OCI-LY1 (cell line): ENCODE data around the gene RDH14.

Experiments
- H2AFZ ChIP-seq: fragments of 200-600 bp; sonication (generic), shearing (Covaris generic); 2 replicates; pipeline ENCODE4 v1.6.0; 2014; ENCODE audit warnings: antibody characterized with exemption, mild to moderate bottlenecking, low read length
- H3F3A ChIP-seq: fragments of 200-600 bp; sonication (generic), shearing (Covaris generic); 2 replicates; pipeline ENCODE4 v1.6.0; 2014; ENCODE audit warnings: mild to moderate bottlenecking, antibody characterized with exemption, low read length, moderate library complexity; ENCODE audit not compliant: insufficient read depth
- H3K27ac ChIP-seq: fragments of 200-600 bp; sonication (generic); 2 replicates; pipeline ENCODE4 v1.5.1; 2014; ENCODE audit warnings: low read length, mixed run types, mild to moderate bottlenecking, low read depth; ENCODE audit not compliant: poor library complexity, severe bottlenecking
- H3K27me3 ChIP-seq: fragments of 200-600 bp; sonication (generic); 2 replicates; pipeline ENCODE4 v1.6.0; 2014; ENCODE audit warnings: antibody characterized with exemption, mild to moderate bottlenecking, low read length, moderate library complexity; ENCODE audit not compliant: insufficient read depth
- H3K36me3 ChIP-seq: fragments of 200-600 bp; sonication (generic); 2 replicates; pipeline ENCODE4 v1.6.1; 2014; ENCODE audit warnings: mild to moderate bottlenecking, antibody characterized with exemption, low read length, moderate library complexity, mixed read lengths; ENCODE audit not compliant: insufficient read depth
- H3K4me1 ChIP-seq: fragments of 200-600 bp; sonication (generic); 2 replicates; pipeline ENCODE4 v1.5.1; 2014; ENCODE audit warnings: mild to moderate bottlenecking, low read length, moderate library complexity; ENCODE audit not compliant: insufficient read depth, severe bottlenecking
- H3K4me2 ChIP-seq: fragments of 200-600 bp; sonication (generic), shearing (Covaris generic); 2 replicates; pipeline ENCODE4 v1.6.1; 2014; ENCODE audit warnings: low read length
- H3K4me3 ChIP-seq: fragments of 200-600 bp; sonication (generic); 2 replicates; pipeline ENCODE4 v1.5.1; 2014; ENCODE audit warnings: low read length, low read depth, mild to moderate bottlenecking, mixed read lengths; ENCODE audit not compliant: poor library complexity, severe bottlenecking
- H3K79me2 ChIP-seq: fragments of 200-600 bp; shearing (Covaris generic); 2 replicates; pipeline ENCODE4 v1.6.1; 2016; ENCODE audit warnings: mixed run types, low read length, mixed read lengths; ENCODE audit not compliant: insufficient read depth
- H3K9ac ChIP-seq: fragments of 200-600 bp; sonication (generic), shearing (Covaris generic); 2 replicates; pipeline ENCODE4 v1.6.1; 2014; ENCODE audit warnings: mild to moderate bottlenecking, low read length, mixed read lengths
- H3K9me2 ChIP-seq: fragments of 200-600 bp; sonication (generic), shearing (Covaris generic); 2 replicates; pipeline ENCODE4 v1.6.1; 2014; ENCODE audit warnings: low read depth, mild to moderate bottlenecking, low read length, mixed read lengths
- H3K9me3 ChIP-seq: fragments of 200-600 bp; shearing (Covaris generic); 2 replicates; pipeline ENCODE4 v1.6.1; 2014; ENCODE audit warnings: low read length, mixed read lengths
- H4K20me1 ChIP-seq: fragments of 200-600 bp; sonication (generic), shearing (Covaris generic); 2 replicates; pipeline ENCODE4 v1.6.0; 2016; ENCODE audit warnings: mild to moderate bottlenecking, low read length; ENCODE audit not compliant: insufficient read depth
- CTCF ChIP-seq: fragments of 200-600 bp; sonication (generic), shearing (Covaris generic); IDR thresholded peaks from 2 replicates; pipeline ENCODE4 v1.5.1; 2017; ENCODE audit warnings: mild to moderate bottlenecking, antibody characterized with exemption, low read length, moderate library complexity, mixed read lengths
- EZH2 ChIP-seq: fragments of 200-600 bp; sonication (generic), shearing (Covaris generic); IDR thresholded peaks from 2 replicates; pipeline ENCODE4 v1.8.0; 2017; ENCODE audit warnings: borderline replicate concordance, mixed run types, mild to moderate bottlenecking, antibody characterized with exemption, low read length, moderate library complexity, mixed read lengths

The RDH14 gene

GRCh38 chr2:18583905-18584607 is 23.6 kb upstream of the RDH14 start:
- H3K27me3 ChIP-seq, result no peaks in the 10 kb centered on the region
- H3K36me3 ChIP-seq, result no peaks in the 10 kb centered on the region
- H3K4me1 ChIP-seq, result no peaks in the 10 kb centered on the region
- no peak overlapping the region for H2AFZ ChIP-seq
- H3K27ac ChIP-seq, result no peak overlapping the region
- H4K20me1 ChIP-seq, result no peaks in the 10 kb centered on the region
- no peaks in the 10 kb centered on the region for H3K9me2 ChIP-seq
- no peak overlapping the region for H3K4me3 ChIP-seq
- H3K9me3 ChIP-seq, result no peaks in the 10 kb centered on the region
- TF ChIP-seq CTCF, result no peak
- no peaks in the 10 kb centered on the region for H3K79me2 ChIP-seq
- H3F3A ChIP-seq, result no peaks in the 10 kb centered on the region
- no peak overlapping the region for H3K9ac ChIP-seq
- H3K4me2 ChIP-seq, result no peak overlapping the region

- no peaks in the 10 kb centered on the region; the same call in 1 of the 2 replicates for H3K9me3 ChIP-seq
- no peak overlapping the region for H3K4me3 ChIP-seq
- H3F3A ChIP-seq, result no peaks in the 10 kb centered on the region
- no peaks in the 10 kb centered on the region for H4K20me1 ChIP-seq
- H3K4me2 ChIP-seq, result no peak overlapping the region
- no peak overlapping the region for H3K27ac ChIP-seq
- H3K27me3 ChIP-seq, result no peaks in the 10 kb centered on the region
- no peaks in the 10 kb centered on the region for H3K79me2 ChIP-seq
- H3K9ac ChIP-seq, result no peak overlapping the region
- H2AFZ ChIP-seq, result no peak overlapping the region
- no peak for TF ChIP-seq CTCF
- TF ChIP-seq EZH2, result no peak
- H3K36me3 ChIP-seq, result no peaks in the 10 kb centered on the region
- H3K4me1 ChIP-seq, result no peaks in the 10 kb centered on the region
- no peaks in the 10 kb centered on the region for H3K9me2 ChIP-seq
Measured at GRCh38 chr2:18580606-18581005, 20.2 kb upstream of the RDH14 start.

GRCh38 chr2:18578033-18578432 is 17.6 kb upstream of the RDH14 start:
- Histone ChIP-seq H3K9ac (no peak overlapping the region), H3K27ac (no peak overlapping the region), H3K4me3 (no peak overlapping the region), H3K9me2 (no peaks in the 10 kb centered on the region), H3K4me2 (no peak overlapping the region), H3K36me3 (no peaks in the 10 kb centered on the region), H3F3A (no peaks in the 10 kb centered on the region), H4K20me1 (no peaks in the 10 kb centered on the region), H2AFZ (no peak overlapping the region), H3K27me3 (no peaks in the 10 kb centered on the region), H3K4me1 (no peaks in the 10 kb centered on the region), H3K79me2 (no peaks in the 10 kb centered on the region), H3K9me3 (no peaks in the 10 kb centered on the region; the same call in 1 of the 2 replicates)
- no peak for TF ChIP-seq CTCF
- no peak for TF ChIP-seq EZH2
